ENCODE measurements around the gene CUBN.

- no peak for TF ChIP-seq CTCF (IDR thresholded peaks at IDR 0.05)
- TF ChIP-seq POLR2A (IDR thresholded peaks at IDR 0.05) = no peak
Observed at GRCh38 chr10:17113889-17114540, 15.6 kb downstream of the CUBN start.
